GM20431 (cell line): ENCODE results near the gene LMO2.
"Not testable (repeated sequence)": the region's sequence is repeated elsewhere in the genome, so short reads cannot be mapped to it uniquely, and the experiment has no call there.

Experiments used
- in situ Hi-C: fragments of 300-500 bp; cut with MseI, MboI; formaldehyde crosslinking; loops from one replicate; pipeline ENCODE4 v1.15.0; 2020; ENCODE audit warnings: low sequenced_read_pairs; ENCODE audit not compliant: unreplicated experiment

The LMO2 gene

DNA sequence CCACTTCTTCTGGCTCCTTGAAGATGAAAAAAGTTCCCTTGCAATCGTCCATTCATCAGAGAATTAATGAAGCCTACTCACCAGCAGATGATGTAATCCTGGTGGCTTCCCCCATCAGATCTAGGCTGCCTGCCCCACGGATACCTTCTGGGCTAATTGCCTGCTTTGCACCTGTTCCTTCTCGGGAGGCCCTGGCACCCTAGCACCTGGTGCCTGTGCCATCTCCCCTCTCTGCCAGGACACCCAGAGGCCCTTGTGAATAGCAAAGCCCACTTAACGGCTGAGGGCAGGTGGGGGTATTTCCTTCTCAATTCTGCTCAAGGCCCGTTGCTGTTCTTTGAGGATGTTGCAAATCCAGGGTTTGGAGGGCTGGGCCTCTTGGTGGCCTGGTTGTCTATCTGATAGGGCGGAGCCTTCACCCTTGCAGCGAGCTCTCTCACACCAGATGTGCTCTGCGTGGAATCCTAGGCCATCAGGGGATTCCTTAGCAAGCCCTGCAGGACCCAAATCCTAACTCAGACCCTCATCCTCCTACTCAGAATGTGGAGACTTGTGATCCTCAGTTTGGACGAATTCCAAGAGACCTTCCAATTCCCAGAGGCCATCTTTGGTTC is at the start of gene LMO2:
Gene LMO2, minus strand, starts transcription at position 363 of the 614 bp plus-strand sequence. CDS start 22,360 bp downstream, outside the sequence.
- in situ Hi-C loops = no loop called here

DNA sequence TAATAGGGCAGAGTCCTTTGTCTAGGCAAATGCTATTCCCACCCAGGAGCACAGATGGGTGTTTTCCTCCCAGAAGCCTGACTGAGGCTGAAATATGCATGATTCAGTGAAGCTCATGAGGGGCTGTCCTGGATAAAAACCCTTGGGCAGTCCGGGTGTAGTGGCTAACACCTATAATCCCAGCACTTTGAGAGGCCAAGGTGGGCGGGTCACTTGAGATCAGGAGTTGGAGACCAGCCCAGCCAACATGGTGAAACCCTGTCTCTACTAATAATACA is 48.6 kb upstream of the LMO2 start:
- in situ Hi-C loops = no loop called here

DNA sequence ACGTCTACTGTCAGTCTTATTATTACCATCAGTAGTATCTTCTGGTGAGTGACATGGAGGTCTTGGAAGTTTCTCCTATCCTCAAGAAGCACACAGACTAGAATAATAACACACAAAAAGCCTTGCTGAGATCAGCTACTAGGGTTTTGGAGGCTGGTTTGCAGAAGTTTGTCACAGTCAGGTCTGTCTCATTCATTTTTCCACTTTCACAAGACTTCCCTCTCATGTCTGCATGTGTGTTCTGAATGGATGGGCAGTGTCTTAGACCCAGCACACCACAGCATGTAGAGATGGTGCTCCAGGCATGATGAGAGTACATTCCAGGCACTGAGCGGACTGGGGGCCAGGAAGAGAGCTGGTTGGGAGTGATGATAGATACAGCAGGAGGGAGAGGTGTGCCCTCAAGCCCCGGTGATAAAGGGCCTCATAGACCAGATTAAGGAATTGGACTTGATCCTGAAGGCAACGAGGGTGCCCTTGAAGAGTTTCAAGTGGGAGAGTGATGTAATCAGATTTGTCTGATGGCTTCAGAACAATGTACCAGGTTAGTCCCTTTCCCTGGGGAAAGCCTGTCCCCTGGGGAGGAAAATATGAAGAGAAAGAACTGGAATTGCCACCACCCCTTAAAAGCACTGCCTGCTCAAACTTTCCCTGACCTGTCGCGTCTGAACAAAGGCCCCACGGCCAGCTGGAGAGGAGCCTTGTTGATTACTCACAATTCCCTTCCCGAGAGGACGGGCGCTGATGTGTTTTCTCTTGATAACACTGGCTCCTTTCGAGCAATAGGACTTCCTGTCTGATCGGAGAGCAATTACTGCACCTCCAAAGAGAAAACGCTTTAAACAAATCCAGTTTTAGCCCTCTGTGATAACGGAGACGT is 45.1 kb upstream of the LMO2 start:
- in situ Hi-C loops = no loop called here

DNA sequence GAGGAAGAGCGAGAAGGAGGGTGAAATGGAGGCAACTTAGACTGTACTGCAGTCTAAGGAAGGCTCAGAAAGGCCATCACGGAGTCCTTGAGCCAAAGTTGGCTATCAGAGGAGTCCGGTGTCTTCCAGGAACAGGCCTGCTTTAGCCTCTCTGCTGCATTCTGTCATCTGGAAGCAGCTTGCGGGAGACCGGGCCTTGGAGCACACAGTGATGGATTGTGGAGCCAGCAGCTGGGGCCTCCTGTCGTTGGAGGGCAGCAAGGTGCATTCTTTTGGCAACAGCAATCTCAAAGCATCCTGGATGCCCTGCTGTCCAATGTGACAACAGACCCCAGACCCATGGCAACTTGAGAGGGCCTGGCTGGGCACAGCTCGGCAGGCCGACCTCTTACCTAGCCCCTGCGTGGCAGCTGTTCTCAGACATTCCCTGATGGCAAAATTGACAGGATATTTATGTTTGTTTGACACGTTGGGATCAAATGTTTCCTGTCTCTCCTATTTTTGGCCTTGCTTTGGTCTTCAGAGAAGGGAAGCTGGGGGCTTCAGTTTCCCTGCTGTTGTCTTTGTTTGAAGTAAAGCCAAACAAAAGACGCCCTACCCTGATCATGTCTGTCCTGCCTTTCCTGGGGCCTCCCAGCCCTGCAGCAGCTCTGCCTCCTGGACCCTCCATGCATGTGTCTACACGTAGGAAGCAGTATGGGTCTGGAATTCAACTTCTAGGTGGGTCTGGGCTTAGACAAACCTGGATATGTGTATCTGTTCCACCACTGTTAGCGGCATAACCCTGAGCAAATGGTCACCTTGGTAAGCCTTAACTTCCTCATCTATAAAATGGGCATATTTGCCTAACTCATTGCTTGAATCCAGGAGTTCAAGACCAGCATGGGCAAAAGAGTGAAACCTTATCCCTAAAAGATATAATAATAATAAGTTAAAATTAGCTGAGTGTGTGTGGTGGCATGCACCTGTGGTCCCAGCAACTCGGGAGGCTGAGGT is 43.9 kb upstream of the LMO2 start:
- in situ Hi-C loops = no loop called here

DNA sequence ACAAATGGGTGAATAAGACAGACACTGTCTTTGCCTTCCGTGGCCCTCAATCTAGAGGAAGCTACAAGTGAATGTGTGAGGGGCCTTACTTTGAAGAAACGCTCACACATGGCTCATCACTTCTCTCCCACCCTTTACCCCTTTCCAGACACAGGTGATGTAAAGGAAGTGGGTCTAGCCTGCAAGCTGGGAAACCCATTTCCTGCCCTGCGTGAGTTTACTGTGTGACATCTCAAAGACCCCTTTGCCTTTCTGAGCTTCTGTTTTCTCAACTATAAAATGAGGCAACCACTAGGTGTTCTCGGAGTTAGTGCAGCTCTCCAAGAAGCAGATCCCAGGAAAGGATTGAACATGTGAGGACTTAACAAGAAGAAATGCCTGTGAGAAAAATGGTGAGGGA is 43.1 kb upstream of the LMO2 start:
- in situ Hi-C loops = no loop called here

DNA sequence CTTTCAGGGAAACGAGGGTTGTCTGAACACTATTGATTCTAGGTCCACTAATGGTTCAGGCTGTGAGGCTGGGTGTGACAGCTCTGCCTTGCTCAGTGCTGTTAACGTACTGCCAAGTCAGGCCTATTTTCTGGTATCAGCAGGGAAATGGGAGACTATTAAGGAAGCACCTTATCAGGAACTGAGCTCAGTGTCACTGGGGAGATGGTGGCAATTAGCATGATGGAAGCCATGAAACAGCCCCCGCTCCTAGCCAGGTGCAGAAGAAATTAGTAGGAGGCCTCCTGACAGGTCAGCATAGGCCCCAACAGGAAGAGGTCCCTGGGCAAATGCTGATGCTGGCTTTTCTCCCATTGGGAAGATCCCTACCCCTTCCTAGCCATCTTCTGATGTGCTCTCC is 42.6 kb upstream of the LMO2 start:
- in situ Hi-C loops = no loop called here

DNA sequence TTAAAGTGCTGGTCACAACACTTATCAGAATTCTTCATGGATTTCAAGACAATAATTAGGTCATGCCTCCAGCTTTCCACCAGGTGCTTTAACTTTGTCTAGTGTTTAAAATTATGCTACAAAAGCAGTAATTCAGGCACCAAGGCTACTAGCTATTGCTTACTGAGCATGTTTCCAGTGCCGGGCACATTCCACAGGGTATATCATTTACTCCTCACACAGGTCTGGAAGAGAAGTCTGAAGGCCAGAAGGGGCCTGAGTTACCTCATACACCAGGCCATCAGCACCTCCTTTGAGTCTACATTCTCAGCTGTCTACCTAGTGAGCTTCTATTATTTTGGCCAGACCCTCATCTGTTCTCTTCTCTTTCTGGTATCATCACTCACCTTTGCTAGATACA is 41.7 kb upstream of the LMO2 start:
- in situ Hi-C loops = no loop called here

DNA sequence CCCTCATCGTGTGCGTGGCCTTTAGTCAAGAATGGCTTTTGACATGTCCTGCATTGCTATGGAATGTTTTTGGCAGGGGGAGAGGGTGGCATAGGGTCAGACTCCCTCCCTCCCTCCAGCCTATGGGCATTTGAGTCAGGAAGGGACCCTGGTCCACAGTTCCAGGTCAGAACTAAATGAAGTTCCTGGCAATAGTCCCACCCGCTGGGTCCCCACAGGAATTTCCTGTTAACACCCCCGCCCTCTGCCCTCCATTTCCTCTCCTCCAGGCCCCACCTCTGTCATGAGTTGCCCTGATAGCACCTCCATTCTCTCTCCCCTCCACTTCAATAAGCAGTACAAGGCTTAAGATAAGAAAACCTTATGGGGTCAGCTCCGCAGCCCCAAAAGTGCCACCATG is 40.8 kb upstream of the LMO2 start:
- in situ Hi-C loops = no loop called here

DNA sequence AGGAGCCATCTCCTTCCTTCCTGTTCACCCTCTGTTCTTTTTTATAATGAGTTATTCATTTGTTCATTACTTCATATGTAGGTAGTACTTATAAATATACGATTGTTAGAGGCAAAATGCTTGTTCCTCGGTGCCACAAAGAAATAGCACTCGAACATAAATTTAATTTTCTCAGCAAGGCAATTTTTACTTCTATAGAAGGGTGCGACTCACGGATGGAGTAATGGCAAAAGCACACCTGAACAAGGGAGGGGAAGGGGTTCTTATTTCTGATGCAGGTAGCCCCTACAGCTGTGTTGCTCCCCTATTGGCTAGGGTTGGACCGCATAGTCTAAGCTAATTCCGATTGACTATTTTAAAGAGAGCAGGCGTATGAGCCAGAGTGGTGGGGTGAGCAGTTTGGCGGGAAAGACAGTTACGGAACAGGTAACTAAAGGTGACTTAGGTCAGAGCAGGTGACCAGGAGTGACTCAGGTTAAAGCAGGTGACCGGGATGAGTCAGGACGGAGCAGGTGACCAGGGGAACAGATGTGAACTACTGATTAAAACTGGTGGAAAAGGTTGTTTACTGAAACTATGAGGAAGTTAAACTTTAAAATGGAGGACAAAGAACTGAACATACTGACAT is 40.0 kb upstream of the LMO2 start:
- in situ Hi-C loops = not testable (repeated sequence)

DNA sequence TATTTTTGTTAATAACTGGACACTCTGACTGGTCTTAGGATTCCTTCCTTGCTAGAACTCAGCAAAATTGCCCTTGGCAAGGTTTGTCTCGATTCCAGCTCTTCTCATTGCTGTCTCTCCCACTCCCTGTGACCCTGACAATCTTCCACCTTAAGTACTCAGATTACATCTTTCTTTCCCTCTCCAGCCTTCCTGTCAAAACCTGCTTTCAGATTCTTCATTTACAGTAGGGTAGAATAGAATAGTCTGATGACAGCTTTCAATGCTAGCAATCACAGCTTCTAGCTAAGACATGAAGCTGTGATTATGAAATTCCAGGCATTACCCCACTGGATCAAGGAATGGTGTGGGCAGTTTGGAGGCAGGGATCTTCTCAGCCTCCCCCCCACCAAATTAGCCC is 39.2 kb upstream of the LMO2 start:
- in situ Hi-C loops = no loop called here

DNA sequence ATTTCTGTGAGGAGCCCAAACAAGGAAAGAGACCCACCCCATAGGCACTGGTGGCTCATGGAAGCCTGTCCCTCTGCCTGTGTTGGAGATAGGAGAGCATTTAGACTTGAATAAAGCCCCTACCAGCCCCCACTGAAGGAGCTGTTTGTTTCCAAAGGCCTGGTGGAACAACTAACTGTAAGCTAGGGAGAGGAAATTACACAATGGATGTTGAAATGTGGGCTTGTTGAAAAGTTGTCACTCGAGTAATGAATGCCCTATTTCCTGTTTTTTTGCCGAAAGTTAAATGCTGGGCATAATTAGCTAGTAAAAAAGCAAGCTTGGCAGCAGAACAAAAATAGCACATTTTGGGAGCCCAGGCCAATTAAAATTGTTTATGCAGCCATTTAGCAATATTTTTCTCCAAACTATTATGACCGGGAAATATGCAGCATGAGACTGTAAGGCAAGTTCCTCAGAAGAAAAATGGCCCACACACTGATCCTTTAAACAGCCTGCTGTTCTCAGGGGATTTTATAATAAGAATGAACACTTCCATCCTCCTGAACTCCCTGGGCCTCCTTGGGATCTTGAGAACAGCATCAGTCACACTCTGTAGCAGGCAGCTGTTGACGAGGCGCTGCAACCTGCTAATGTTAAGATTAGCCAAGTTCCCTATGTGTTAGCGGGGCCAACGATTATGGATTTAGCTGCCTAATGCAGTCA is 38.6 kb upstream of the LMO2 start:
- in situ Hi-C loops = no loop called here

DNA sequence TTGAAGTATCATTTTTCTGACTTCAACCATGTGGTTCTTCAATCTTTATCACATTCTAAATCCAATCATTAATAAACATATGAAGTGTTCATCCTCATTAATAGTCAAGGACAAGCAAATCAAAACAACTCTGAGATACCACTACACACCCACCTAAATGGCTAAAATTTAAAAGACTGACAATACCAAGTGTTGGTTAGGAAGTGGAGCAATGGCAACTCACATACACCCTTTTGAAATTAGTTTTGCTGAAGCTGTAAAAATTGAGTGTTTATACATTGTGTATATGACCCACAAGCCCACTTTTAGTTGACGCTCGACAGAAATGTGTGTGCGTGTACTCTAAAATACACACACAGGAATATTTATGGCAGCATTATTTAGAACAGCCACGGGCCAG is 36.7 kb upstream of the LMO2 start:
- in situ Hi-C loops = no loop called here

DNA sequence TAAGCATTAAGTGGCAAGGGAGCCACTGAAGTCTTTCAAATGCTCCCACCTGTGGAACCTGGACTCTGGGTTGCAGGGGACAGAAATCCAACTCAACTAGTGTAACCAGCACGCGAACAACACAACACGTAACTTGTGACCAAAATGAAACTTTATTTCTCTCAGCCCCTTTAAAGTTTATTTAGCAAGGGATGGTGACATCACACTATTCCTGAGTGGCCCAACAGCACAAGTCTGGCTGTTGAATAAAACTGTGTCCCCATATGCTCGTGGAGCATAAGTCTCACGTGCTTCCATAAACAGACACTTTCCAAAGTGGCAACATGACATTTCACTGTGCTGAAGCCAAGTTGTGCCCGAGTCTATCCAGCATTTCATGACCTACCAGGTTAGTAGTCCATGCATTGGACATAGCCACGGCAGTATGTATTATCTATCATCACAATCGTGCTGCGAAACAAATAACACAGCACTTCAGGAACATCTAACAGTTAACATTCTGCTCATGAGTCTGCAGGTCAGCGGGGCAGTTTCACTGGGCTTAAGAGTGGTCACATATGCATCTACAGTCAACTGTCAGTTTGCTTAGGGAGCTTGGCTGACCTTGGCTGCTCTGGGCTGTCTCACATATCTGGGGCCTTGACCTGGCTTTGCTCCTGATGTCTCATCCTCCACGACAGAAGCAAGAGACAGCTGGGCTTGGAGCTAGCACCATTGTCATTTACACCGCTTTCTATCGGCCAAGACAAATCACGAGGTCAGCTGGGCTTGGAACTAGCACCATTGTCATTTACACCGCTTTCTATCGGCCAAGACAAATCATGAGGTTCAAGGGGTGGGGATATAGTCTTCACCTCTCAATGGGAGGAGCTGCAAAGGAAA is 35.0 kb upstream of the LMO2 start:
- in situ Hi-C loops = no loop called here

DNA sequence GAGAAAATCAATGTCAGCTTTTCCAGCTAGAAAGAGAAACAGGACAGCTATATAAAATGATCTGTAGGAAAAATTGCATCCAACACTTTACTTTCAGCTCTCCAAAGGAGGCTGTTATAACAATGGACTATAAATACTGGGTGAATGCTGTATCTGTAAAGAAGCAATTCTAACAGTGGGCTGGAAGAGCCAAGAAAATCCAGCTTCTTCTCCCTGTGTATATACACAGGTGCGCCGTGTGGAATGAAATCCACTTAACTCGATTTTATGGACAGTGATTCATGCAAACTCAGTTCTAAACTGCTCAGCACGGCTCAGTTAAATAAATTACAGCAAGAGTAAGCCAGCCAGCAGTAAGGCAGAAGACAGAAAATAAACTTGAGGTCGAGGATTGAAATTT is 32.5 kb upstream of the LMO2 start:
- in situ Hi-C loops = no loop called here

DNA sequence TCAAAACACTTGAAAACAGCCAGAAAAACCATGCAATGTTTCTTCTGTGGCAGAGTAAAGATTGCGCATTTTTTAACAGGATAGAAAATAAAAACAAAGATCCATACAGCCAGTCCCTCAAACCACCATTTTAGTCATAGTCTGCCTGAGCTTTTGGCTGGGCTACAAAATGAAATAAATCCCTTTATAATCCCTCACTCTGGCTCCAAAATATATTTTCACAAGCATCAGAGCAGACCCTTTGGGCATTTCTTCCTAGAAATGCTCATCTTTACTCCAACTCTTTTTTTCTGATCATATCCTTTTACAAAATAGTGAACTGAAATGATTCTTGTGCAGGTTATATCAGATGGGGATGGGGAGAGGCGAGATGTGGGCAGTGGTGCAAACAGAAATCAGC is 31.8 kb upstream of the LMO2 start:
- in situ Hi-C loops = no loop called here

DNA sequence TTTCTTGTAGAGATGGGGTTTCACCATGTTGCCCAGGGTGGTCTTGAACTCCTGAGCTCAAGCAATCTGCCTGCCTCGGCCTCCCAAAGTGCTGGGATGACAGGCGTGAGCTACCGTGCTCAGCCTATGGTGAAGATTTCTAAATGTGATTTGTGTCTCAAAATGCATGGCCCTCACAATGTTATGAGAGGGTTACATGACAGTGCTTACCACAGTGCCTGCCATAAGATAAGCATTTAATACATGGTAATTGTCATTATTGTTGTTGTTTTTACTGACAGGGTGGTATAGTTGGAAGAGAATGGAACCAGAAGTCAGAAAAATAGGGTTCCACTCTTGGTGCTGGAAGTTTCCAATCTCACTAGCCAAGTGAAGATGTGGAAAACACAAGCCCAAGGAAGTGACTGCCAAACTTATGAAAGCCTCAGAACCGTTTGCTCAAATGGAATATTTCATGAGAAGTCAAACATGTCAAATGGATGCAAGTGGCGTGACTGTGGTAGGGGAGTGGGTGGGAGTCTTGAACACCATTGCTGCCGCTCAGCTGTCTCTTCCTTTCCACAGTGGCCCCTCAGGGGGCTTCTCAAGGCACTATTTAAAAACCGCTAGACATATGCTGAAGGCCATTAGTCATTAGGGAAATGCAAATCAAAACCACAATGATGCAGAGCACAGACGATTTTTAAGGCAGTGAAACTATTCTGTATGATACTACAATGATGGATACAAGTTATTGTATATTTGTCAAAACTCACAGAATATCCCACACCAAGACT is 29.1 kb upstream of the LMO2 start:
- in situ Hi-C loops = no loop called here

DNA sequence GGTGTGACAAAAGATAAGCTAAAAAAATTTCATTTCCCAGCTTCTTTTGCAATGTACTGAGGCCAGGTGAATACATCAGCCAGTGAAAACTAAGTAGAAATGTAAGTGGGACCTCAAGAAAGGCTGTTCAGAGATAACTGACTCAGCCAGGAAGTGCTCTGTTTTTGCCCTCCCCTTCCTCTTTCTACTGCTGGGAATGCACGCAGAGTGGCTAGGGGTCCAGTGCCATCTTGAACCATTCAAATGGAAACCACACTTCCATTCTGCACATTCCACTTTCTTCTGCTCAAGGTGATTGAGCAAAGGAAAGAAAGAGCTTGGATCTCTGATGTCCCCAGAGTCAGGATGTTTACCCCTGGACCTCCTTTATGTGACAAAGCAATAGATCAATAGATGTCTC is 27.8 kb upstream of the LMO2 start:
- in situ Hi-C loops = no loop called here

DNA sequence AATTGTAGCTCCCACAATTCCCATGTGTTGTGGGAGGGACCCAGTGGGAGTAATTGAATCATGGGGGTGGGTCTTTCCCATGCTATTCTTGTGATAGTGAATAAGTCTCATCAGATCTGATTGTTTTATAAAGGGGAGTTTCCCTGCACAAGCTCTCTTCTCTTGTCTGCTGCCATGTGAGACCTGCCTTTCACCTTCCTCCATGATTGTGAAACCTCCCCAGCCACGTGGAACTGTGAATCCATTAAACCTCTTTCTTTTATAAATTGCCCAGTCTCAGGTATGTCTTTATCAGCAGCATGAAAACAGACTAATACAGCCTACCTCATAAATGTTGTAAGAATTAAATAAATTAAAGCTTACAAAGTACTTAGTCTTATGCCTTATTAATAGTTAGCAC is 25.5 kb upstream of the LMO2 start:
- in situ Hi-C loops = not testable (repeated sequence)
